ENCODE data around the gene SMAP2.
"Not testable (repeated sequence)": the region's sequence is repeated elsewhere in the genome, so short reads cannot be mapped to it uniquely, and the experiment has no call there.

Gene SMAP2

GRCh38 chr1:40373323-40374283, at the start of gene SMAP2:
SMAP2 (plus strand) TSS chr1:40373727; CDS start chr1:40374121, 394 bp downstream.
- peak; percentile 96 for DNase-seq (ENCODE audit: low spot score)

GRCh38 chr1:40331403-40331802, 42.1 kb upstream of the SMAP2 start:
- DNase-seq (ENCODE audit: low spot score): not testable (repeated sequence)

GRCh38 chr1:40332695-40333094, 40.8 kb upstream of the SMAP2 start:
- DNase-seq (ENCODE audit: low spot score): no peak

- DNase-seq (ENCODE audit: low spot score): no peak
Observed at GRCh38 chr1:40337443-40337842, 36.1 kb upstream of the SMAP2 start.

GRCh38 chr1:40338745-40339419, 34.6 kb upstream of the SMAP2 start:
- DNase-seq (ENCODE audit: low spot score): peak; percentile 80

GRCh38 chr1:40339420-40340323, 33.9 kb upstream of the SMAP2 start:
- DNase-seq (ENCODE audit: low spot score): no peak

- DNase-seq (ENCODE audit: low spot score): no peak
Observed at GRCh38 chr1:40341491-40342380, 31.8 kb upstream of the SMAP2 start.

GRCh38 chr1:40342381-40342717, 31.2 kb upstream of the SMAP2 start:
- not testable (repeated sequence) for DNase-seq (ENCODE audit: low spot score)

GRCh38 chr1:40344597-40344996, 28.9 kb upstream of the SMAP2 start:
- DNase-seq (ENCODE audit: low spot score): no peak

GRCh38 chr1:40350391-40350790, 23.1 kb upstream of the SMAP2 start:
- DNase-seq (ENCODE audit: low spot score): no peak

- no peak for DNase-seq (ENCODE audit: low spot score)
Observed at GRCh38 chr1:40351124-40351523, 22.4 kb upstream of the SMAP2 start.

- no peak for DNase-seq (ENCODE audit: low spot score)
Observed at GRCh38 chr1:40352126-40352525, 21.4 kb upstream of the SMAP2 start.

GRCh38 chr1:40353082-40353481, 20.4 kb upstream of the SMAP2 start:
- no peak for DNase-seq (ENCODE audit: low spot score)

- DNase-seq (ENCODE audit: low spot score): no peak
Observed at GRCh38 chr1:40357625-40358024, 15.9 kb upstream of the SMAP2 start.

GRCh38 chr1:40360631-40361030, 12.9 kb upstream of the SMAP2 start:
- no peak for DNase-seq (ENCODE audit: low spot score)

GRCh38 chr1:40361201-40361600, 12.3 kb upstream of the SMAP2 start:
- no peak for DNase-seq (ENCODE audit: low spot score)

- DNase-seq (ENCODE audit: low spot score): no peak
Observed at GRCh38 chr1:40361637-40362036, 11.9 kb upstream of the SMAP2 start.

- DNase-seq (ENCODE audit: low spot score): no peak
Observed at GRCh38 chr1:40362199-40362598, 11.3 kb upstream of the SMAP2 start.

- DNase-seq (ENCODE audit: low spot score): no peak
Observed at GRCh38 chr1:40362699-40363098, 10.8 kb upstream of the SMAP2 start.

- DNase-seq (ENCODE audit: low spot score): no peak
Observed at GRCh38 chr1:40363721-40364120, 9.8 kb upstream of the SMAP2 start.

- DNase-seq (ENCODE audit: low spot score): no peak
Observed at GRCh38 chr1:40371707-40372258, 1.7 kb upstream of the SMAP2 start.

Measured in cerebellar cortex (tissue), 1 donor.